CD4-positive, alpha-beta T cell treated with Interleukin-4 for 1 hour (primary cell): ENCODE data around the gene ACTR8.

Experiments used
- DNase-seq, 2 donors: peaks; one replicate each; pipeline ENCODE4 v3.0.0-alpha.2; 2020 to 2022

Gene ACTR8

DNA sequence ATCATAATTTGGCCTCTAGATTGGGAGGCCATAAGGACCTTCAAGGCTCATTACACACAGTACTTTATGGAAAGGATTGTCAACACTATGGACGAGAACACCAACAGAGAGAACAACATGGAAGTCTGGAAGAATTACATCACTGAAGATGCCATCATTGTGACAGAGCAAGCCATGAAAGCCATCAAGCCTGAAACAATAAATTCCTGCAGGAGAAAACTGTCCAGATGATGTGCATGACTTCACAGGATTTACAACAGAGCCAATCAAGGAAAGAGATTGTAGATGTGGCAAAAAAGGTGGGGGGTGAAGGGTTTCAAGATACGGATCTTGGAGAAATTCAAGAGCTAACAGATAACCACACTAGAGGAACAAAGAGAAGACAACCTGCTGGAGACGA lies 19.7 kb downstream of the ACTR8 start:
- no peak for DNase-seq

DNA sequence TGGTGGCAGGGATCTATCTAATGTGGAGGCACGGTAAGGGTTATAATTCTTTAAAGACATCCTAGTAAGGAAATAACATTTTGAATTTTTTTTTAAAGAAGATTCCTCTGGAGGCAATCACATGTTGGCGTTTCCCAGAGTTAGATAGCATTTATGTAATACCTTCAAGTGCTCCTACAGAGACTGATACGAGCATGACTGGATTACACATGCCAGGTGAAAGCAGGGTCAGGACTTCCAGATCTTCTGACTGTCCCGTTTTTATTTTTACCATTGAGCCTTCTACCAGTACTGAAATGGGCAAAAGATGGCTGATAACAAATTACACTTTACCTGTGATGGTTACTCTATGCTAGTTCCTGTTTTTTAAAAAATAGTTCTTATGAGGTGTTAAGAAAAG lies 21.8 kb downstream of the ACTR8 start:
- no peak for DNase-seq

DNA sequence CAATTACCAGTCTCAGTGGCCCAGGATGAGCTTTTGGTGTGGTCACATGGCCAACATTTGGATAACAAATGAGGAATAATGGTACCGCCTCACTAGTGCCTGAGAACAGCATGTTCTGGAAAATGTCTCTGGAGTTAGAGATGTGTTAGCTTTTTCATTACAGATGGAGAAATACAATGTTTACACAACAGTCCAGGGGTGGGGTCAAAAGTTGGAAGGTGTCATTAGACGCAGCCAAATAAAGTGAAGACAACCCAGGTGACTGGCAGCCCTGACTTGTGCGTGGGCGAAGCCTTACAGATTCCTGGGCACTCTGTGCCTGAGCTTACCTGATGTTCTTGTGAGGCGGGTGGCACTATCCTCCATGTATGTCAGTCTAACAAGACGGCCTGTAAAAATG lies 22.8 kb downstream of the ACTR8 start:
- DNase-seq: no peak

DNA sequence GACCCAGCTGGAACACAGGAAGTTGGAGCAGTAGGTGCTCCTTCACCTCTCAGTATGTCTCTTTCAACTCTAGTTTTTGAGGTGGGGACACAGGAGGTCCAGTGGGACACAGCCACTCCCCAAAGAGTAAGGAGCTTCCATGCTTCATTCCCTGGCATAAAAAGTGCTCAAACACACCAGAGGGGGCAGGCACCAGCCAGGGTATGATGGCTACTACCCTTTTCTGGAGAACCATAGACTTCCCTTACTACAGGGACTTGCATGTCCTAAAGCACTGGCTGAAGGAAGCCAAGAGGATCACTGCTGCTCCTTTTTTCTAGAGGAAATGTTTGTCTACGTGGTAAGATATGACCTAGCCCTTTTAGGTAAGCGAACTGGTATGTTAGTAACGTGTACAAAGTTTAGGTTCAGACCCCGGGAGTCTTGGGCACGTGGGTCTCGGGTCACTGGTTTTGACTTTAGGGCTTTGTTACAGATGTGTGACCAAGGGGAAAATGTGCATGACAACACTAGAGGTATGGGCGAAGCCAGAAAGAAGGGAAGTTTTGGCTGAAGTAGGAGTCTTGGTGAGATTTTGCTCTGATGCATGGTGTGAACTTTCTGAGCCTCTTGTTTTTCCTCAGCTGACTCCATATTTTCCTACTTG lies 23.7 kb downstream of the ACTR8 start:
- no peak for DNase-seq

DNA sequence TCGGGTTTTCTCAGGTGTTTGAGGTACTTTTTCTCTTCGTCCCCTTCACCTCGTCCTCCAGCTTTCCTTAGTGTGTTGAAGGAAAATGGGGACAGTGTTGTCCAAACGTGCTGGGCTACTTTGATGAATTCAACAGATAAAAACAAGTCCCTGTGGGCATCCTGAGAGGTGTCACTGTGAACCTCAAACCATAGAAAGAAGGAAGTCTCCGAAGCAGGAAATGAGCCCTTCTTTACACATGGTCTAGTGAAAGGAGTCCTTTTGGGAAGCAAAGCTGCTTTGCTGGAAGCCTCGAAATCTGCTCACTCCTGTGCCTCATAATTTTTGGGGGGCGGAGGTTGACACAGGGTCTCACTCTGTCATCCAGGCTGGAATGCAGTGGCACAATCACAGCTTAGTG lies 25.0 kb downstream of the ACTR8 start:
- DNase-seq: no peak

DNA sequence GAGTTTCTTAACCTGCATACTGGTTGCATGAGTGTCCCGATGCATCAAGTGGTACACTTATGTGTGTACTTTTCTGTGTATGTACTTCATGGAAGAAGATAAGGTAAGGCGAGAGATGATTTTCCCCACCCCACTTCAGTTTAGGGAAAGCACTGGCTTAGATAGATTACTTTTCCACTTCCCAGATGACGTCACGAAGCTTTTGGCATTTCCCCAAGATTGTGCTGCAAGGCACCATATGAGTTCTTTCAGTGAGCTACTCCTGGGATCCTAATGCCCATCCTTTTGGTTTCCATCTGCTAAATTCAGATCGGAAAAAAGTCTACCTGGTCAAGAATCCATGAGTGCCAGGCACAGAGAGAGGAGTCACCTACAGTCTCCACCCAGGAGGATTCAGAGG lies 31.1 kb downstream of the ACTR8 start:
- no peak for DNase-seq

DNA sequence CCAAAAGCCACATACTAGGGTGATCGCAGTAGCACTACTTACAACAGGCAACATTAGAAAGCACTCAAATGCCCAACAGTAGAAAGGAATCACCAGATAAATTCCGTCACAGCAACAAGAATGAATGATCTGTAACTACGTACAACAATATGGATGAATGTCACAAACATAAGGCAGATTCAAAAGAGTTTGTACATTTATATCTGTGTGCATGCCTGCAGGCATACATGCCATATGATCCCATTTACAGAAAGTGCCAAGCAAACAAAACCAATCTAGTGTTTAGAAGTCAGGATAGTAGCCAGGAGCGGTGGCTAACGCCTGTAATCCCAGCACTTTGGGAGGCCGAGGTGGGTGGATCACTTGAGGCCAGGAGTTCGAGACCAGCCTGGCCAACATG lies 32.0 kb downstream of the ACTR8 start:
- no peak for DNase-seq

DNA sequence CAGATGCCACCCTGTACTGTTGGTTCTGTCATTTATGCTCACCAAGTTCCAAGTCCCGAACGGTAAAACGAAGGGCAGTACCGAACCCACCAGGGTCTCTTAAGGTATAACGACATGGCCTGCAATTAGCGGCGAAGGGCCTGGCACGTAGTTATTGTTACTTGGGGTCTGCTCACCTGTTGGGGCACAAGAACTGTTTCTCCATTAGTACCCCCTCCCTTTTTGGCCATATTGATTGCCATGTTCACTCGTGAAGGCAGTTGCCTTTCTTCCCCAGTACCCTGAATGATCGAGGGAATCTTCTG lies 35.1 kb downstream of the ACTR8 start:
- no peak for DNase-seq

DNA sequence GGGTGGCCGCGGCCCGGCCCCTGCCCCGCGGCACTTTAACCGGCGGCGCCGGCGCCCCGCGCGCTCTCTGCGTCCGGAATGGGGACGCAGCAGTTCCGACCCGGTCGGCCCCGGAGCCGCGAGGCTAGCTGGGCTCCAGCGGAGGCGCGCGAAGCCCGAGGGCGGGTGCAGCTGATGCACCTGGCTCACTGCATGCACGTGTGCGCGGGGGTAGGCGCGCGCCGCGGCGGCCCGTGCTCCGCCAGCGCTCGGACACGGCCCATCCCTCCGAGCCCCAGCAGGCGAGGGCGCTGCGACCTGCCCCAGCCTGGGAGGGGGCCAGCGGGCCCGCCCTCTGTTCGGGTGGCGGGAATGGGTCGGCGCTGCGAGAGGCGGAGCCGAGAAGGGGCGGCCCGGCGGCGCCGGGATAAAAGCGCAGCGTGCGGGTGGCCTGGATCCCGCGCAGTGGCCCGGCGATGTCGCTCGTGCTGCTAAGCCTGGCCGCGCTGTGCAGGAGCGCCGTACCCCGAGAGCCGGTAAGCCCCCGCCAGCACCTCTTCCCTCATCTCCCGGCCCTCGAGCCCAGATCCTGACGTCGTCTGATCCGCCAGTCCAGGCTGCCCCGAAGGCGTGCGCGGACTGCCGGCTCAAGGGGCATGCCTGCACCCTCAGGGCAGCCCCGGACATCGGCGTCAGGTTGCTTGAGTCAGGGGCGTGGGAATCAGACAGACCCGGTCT lies 35.7 kb downstream of the ACTR8 start, which contains the start of the genes CHDH and IL17RB:
CHDH (minus strand) TSS at position 286 of the 717 bp plus-strand sequence. CDS start 22,411 bp downstream, outside the sequence.
IL17RB (plus strand) TSS at position 435 of the 717 bp plus-strand sequence; CDS start at position 456, 21 bp downstream.
- DNase-seq: no peak

DNA sequence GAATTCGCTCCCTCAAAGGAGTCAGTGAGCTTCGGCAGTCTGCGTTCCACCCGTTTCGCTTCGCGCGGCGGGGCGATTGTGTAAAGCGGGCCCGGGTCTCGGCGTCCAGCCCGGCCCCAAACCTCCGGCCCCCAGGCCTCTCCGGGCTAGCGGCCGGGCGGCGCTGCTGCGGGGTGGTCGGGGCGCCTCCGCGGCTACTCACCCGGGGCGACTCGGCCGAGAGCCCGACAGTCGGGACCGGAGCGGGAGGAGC lies 36.1 kb downstream of the ACTR8 start:
- DNase-seq: no peak

DNA sequence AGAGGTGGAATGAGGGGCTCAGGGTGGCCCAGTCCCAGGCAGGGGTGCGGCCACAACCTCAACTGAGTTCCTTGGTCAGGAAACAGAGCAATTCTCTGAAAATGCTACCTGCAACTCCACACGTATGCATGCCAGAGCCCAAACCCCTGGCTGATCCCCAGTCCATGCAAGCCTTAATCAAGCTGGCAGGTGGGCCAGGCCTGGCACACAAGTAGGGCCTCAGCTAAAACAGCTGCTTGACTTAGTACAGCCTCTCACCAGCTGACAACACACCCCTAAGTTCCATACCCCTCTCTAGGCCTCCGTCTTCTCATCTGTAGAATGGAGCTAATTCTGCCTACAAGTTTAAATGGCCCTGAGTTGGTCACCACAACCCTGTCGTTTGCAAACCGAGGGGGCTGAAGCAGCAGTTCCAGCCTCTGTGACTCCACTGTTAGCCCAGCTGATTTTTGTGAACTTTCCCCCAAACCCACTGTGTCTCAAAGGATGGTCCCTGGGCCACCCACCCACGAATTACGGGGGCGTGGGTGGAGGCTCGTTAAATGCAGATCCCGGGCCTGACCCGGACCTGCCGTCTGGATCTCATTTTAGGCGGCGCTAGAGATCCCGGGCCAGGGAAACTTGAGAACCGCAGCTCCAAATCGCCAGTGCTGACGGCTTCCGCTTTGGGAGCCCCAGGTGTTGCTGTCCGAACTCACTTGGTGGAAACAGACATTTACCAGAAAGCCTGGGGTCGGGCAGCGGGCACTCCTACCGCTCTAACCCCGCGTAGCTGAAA lies 36.7 kb downstream of the ACTR8 start:
- DNase-seq: no peak

DNA sequence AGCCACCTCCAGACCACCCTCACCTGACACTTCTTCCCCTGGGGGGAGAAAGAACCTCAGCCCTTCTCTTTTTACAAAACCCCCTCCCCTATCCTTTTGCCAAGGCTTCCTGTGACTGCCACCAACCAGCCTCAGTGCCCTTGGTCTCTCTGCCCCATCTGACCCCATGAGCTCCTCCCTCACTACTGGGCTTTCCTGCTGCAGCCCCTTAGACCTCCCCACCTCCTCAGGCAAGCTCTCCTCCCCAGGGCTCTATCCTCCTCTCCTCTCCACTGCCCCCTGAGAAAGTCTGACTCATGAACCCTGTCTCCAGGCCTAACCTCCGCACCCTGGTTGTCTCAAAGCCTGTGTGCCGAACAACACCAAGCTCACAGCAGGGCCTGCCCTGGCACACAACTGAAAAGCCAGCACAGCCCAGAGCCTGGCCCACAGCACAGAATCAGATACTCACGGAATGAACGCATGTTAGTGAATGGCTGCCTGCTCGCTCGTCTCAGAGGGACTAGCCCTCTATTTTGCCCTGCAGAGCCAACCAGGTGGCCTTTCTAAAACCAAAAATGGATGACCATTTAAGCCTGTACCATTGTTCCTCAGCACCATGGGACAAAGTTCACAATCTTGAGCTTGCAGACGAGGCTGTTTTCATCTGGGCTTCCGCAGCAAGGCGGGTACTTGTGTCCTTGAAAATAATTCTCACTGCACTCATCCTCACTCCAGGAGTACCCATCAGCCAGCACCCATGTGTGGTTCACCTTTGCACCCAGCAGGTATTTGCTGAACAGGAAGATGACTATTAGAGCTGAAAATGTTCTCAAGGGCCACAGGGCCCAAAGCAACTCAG lies 37.5 kb downstream of the ACTR8 start:
- DNase-seq: no peak

DNA sequence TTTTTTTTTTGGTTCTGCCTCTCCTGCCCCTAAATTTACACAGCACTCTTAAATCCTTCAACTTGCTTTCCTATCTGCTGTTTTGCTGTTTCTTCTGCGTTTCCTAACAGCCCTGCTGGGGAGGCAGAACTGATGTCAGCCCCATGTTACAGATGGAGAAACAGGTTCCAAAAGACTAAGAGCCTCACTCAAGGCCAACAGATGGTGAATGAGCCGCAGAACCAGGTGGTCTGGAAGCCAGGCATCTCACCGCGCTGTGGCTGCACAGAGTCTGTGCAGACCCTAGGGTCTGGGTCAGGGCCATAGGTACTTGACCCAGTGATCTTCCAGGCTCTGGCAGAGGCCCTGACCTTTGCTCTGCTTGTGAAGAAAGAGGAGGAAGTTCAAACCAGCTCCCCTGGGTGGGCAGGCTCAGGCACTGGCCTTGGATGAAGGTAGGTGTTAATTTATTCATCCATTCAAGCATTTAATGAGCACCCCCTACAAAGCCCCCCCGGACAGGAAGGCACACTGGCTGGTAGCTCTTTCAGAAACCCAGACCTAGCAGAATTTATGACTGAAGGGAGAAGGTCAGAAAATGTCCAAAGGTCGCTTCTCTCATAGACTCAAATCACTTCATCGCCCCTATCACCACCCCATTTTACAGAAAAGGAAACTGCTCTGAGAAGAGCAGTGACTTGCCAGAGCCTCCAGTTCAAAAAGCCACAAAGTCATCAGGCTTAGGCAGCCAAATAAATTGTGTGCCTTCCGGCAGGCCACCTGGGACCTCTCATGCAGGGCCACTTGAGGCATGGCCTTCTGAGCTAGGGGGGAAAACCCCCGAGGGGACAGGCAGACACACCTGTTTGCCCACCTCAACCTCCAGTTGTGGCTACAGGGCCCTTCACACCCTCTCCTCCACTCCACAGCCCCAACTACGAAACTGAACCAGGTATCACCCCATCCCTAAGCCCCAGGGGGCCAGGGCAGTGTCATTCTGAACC lies 38.5 kb downstream of the ACTR8 start:
- no peak for DNase-seq

DNA sequence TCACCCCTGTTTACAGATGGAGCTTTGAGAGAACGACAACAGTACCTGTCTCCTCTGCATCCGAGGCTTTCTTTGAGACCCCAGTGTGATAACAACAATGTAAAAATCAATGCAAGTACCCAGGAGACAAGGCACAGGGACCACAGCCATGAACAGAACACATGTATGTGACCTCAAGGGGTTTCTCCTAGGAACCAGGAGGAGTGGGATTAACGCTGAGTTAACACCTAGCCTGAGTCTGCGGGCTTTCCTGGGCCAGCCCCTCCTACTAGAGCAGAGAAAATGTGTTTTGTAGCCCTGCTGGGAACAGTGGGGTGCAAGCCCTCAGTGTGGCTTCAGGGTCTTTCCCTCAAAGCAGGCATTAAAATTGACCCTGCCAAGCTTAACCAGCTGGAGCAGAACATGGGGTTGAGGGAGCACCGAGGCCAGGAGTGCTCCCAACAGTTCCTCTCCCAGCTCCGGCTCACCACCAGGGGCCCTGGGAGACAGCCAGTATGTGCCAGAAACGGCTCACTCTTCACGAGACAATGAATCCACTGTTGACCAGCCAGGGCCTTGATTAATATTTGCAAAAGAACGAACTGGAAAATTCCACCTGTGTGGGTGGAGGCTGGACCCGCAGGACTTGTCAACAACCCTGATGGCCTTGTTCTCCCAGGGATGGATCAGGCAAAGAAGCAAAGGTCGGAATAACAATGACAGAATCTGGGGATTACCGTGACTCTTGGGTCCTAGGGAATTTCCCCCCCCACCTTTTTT lies 39.3 kb downstream of the ACTR8 start:
- DNase-seq: no peak

DNA sequence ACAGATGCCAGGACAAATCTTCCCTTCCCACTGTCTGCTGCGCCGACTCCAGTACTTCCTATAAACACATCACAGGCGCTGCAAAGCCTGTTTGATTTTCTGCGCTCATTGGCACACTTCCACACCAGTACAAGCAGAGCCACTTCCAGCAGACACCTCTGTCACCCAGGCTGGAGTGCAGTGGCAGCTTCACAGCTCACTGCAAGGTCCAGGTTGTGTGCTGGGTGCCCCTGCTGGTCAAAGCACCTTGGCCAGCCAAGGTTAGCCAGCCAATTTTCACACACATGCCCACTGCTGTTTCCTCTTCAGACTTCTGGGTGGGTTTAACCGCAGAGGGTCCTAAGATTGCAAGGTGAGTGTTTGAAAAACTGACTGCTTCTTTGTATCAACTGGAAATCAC lies 40.7 kb downstream of the ACTR8 start:
- no peak for DNase-seq

DNA sequence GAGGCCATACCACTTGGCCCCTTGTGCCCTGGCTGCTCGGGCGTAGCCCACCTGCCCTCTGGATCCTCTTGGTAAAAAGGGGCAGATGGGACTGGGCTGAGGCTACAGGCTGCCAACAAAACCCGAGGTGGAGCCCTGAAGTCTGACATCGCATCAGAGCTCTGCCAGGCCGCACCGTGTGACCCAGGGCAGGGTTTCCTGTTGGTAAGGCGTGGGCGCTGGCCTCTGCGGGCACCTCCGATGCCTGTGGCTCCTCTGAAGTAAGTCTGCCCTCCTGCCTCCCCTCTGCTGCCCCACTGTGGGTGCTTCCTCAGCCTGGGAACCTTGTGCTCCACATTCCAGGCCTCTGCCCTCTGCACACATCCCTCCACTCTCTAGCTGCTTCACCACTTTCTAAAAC lies 44.6 kb downstream of the ACTR8 start:
- DNase-seq: no peak

DNA sequence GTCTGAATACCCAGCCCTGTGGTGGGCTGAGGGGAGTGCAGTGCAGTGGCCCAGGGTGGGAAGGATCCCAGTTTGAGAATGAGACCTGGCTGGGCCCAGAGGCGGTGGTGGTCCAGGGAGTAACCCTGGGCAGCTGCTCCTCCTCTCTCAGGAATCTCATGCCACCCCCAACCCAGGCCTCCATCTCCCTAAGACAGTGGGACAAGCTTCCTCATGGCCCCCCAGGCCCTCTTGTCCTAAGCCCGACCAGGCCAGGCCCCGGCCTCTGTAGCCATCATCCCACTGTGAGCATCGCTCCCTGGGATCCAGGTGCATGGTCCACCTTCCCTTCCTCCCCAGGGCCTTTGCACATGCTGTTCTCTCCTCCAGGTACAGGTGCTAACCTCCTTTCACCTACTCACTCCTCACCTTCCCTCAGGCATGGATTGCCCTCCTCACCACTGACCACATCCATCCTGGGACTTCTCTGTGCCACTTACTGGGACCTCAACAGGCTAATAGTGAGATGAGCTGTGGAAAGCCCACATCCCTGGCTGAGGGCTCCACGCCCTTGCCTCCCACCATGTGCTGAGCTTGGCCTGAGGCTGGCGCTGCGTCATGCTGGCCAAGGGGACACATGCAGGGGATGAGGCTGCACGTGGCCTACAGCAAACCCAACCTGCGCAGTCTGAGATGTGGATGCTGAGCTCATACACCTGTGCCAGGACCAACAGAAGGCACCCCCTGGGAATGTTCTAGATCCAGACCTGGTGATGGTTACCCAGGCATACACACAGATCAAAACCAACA lies 45.7 kb downstream of the ACTR8 start:
- DNase-seq: no peak

DNA sequence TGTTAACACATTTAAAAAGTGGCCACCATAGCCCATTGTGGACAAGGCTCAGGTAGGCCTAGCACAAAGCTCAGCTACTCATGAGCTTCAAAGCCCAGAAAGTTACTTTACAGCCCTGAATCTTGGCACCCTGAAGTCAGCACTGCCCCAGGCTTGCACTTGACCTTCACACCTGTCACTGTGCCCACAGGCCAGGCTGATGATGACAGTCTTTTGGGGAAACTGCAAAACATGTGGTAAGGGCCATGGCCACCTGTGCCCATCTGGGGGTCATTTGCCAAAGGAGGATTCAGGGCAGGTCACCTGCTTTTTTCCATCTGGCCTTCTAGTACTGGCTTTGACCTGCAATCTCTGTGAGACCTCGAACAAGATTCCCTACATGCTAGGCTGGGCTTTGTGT lies 46.7 kb downstream of the ACTR8 start:
- no peak for DNase-seq

DNA sequence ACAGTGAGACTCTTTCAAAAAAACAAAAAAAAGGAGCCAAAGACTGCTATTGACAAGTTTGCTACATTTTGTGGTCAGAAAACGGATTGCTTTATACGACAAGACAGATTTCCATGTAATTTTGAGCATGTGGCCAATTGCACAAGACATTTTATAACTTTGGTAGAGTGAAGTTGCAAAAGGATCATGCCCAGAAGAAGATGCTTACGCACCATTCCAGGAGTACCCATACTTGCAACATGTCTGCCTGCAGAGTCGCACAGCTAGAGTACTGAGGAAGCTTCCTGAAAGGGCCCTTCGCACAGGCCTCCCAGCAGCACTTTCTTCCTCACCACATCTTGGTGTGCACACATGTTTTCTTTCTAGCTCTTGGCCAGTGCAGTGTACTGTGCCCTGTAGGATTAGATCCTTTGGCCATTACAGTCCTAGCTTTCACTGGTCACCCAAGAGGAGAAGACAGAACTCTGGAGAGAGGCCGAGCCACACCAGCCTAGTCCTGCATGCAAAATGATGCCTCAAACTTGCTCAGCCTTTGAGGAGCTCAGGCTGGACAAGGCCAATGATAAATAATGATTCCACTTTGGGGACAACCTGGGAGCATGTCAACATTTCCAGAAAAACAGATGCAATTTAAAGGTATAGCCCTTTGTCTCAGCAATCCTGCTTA lies 47.4 kb downstream of the ACTR8 start:
- DNase-seq: peak in 1 of 2 donors; percentile 27

DNA sequence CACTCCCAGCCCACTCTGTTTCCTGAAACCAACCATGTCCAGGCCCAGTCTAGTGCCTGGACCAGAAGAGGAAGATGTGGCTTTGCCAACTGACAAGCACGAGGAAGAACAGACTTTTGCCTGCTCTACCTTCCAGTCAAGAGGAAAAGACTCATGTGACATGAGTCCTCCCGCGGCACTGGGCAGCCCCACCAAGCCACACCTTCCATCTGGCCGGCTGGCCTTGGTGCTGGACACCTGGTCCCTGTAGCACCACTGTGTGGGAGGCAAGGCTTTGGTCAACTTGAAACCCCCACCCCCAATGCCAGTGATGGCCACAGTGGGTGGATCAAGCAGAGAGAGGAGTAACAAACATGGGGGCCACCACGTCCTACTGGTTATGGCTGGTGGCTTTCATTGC lies 48.3 kb downstream of the ACTR8 start:
- DNase-seq: no peak
